Measurements from ENCODE around the gene HS6ST1.

DNA sequence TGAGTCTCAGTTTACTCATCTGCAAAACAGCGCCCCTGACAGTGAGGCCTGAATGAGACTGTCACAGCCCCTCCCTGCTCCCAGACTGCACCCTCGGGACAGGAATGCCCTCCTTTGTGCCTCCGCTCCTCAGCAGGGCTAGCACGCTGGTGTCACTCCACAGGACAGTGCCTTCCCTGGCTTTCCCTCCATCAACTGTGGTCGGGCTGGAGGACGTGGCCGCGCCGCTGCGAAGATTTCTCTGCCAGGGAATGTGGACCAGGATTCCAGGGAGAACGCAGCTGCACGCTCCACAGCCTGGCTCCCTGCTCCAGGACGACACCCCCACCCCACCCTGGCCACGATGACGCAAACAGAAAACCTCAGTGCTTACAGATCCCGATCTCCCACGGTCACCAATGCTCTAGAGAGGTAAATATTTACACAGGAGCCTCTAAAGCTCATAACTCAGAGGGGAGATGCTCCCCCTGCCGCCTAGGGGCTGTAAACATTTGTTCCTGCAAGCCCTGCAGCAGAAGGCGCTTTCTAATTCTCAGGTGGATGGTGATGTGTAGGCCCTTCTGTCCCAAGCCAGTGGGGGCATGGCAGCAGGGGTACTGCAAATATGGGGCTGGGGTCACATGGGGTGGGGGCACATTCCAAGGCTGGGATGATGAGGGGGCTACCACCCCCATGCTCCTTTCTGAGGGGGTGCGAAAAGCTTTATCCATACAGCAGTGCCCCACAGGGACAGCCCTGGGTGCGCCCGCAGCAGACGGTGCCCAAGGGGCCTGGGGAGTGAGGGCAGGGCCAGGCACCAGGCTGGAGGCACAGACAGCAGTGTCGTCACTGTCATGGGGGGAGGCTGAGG lies 12.4 kb downstream of the HS6ST1 start:
- TF ChIP-seq, protein P1, sequence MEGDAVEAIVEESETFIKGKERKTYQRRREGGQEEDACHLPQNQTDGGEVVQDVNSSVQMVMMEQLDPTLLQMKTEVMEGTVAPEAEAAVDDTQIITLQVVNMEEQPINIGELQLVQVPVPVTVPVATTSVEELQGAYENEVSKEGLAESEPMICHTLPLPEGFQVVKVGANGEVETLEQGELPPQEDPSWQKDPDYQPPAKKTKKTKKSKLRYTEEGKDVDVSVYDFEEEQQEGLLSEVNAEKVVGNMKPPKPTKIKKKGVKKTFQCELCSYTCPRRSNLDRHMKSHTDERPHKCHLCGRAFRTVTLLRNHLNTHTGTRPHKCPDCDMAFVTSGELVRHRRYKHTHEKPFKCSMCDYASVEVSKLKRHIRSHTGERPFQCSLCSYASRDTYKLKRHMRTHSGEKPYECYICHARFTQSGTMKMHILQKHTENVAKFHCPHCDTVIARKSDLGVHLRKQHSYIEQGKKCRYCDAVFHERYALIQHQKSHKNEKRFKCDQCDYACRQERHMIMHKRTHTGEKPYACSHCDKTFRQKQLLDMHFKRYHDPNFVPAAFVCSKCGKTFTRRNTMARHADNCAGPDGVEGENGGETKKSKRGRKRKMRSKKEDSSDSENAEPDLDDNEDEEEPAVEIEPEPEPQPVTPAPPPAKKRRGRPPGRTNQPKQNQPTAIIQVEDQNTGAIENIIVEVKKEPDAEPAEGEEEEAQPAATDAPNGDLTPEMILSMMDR (optimal IDR thresholded peaks at IDR 0.05 in 1 of 3, IDR thresholded peaks at IDR 0.05 in 1 of 3, conservative IDR thresholded peaks at IDR 0.05 in 1 of 3; ENCODE audit: extremely low read depth in 1 of 3, insufficient read depth in 2 of 3, low read length in 3 of 3), result peak in 2 of 3 experiments; percentile 18 to 19
- no peak for TF ChIP-seq EZH2 (IDR thresholded peaks at IDR 0.05; ENCODE audit: low read length)
